Mucosa of rectum (tissue), 2 donors: ENCODE data around the gene PLXNA2.

Source experiments
- H3K27ac ChIP-seq, 2 donors: one replicate each; pipeline ENCODE4 v1.7.0; 2013; ENCODE audit warnings: inconsistent platforms in 2 of 2, low read depth in 2 of 2, low read length in 2 of 2
- H3K27me3 ChIP-seq, 2 donors: one replicate each; pipeline ENCODE4 v1.7.0; 2013; ENCODE audit warnings: low read length in 2 of 2; ENCODE audit not compliant: control insufficient read depth in 2 of 2, insufficient read depth in 2 of 2
- H3K36me3 ChIP-seq, 2 donors: one replicate each; pipeline ENCODE4 v1.7.0; 2013; ENCODE audit warnings: low read length in 2 of 2; ENCODE audit not compliant: control insufficient read depth in 2 of 2, insufficient read depth in 2 of 2
- H3K4me1 ChIP-seq, 2 donors: one replicate each; pipeline ENCODE4 v1.7.0; 2013; ENCODE audit warnings: low read length in 2 of 2, mild to moderate bottlenecking in 1 of 2; ENCODE audit not compliant: control insufficient read depth in 2 of 2, insufficient read depth in 2 of 2
- H3K4me3 ChIP-seq, 2 donors: one replicate each; pipeline ENCODE4 v1.7.0; 2013; ENCODE audit warnings: low read length in 2 of 2
- H3K9ac ChIP-seq, 2 donors: one replicate each; pipeline ENCODE4 v1.7.0; 2013; ENCODE audit warnings: low read length in 2 of 2, low read depth in 1 of 2, mild to moderate bottlenecking in 1 of 2
- H3K9me3 ChIP-seq, 2 donors: one replicate each; pipeline ENCODE4 v1.7.0; 2013; ENCODE audit warnings: low read length in 2 of 2; ENCODE audit not compliant: control insufficient read depth in 2 of 2
- donor health status: healthy.
- donor health status: Normal muscosa, but diverticular disease.

PLXNA2 gene

GRCh38 chr1:208081972-208082371, 162.2 kb downstream of the PLXNA2 start:
- H3K4me1 ChIP-seq, result peaks cover 3 to 8% of the 10 kb centered on the region in 2 donors
- peaks cover 49 to 57% of the 10 kb centered on the region in 2 donors for H3K36me3 ChIP-seq
- H3K9ac ChIP-seq, result no peak overlapping the region
- no peak overlapping the region for H3K4me3 ChIP-seq
- H3K27me3 ChIP-seq, result no peaks in the 10 kb centered on the region
- no peak overlapping the region for H3K27ac ChIP-seq
- H3K9me3 ChIP-seq, result no peaks in the 10 kb centered on the region

- Histone ChIP-seq H3K27ac (no peak overlapping the region), H3K36me3 (peaks cover 49 to 51% of the 10 kb centered on the region in 2 donors), H3K4me1 (peaks cover 0 to under 1% of the 10 kb centered on the region in 2 donors), H3K9ac (no peak overlapping the region), H3K4me3 (no peak overlapping the region), H3K9me3 (no peaks in the 10 kb centered on the region), H3K27me3 (no peaks in the 10 kb centered on the region)
These were observed 163.5 kb downstream of the PLXNA2 start for GRCh38 chr1:208080396-208081286.

DNA sequence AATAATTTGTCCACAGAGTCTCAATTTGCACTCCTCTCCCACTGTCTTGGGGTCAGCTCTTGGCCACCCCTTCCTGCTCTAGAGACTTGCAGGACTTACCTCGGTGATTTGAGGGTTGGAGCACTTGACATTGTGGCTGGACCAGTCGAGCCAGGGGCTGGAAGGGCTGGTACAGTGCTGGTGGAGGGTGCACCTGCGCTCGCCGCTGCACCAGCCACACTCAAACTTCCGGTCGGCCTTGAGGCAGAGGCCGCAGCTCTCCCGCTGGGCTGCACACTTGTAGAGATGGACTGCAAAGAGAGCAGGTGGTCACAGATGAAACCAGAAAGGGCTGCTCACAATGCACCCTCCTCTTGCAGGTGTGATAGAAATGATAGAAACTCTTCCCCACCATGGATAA, 165.0 kb downstream of the PLXNA2 start:
- H3K4me1 ChIP-seq, result no peaks in the 10 kb centered on the region
- H3K4me3 ChIP-seq, result no peak overlapping the region
- H3K36me3 ChIP-seq, result peaks cover 45 to 50% of the 10 kb centered on the region in 2 donors
- H3K9ac ChIP-seq, result no peak overlapping the region
- H3K9me3 ChIP-seq, result no peaks in the 10 kb centered on the region
- H3K27ac ChIP-seq, result no peak overlapping the region
- H3K27me3 ChIP-seq, result no peaks in the 10 kb centered on the region

DNA sequence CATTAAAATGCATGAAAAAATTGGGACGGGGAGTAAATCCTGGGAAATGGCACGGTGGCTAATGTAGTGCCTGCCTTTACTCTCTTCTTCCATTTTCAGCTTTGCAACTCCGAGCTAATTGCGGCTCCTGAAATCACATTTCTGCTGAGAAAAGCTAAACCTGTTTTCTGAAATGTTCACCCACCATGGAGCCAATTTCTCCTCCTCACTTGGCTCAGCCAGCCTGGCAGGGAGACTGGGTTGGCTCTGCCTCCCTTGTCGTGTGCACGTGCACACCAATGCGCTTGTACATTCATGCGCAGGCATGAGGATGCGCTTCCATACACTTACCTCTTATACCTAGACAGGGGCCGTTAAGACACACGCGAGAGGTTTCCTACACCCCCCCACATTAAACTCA, 165.4 kb downstream of the PLXNA2 start:
- Histone ChIP-seq H3K27me3 (no peaks in the 10 kb centered on the region), H3K9ac (no peak overlapping the region), H3K4me3 (no peak overlapping the region), H3K27ac (no peak overlapping the region), H3K36me3 (peaks cover 48 to 51% of the 10 kb centered on the region in 2 donors), H3K4me1 (no peaks in the 10 kb centered on the region), H3K9me3 (no peaks in the 10 kb centered on the region)

GRCh38 chr1:208077232-208078075, 166.7 kb downstream of the PLXNA2 start:
- Histone ChIP-seq H3K27ac (no peak overlapping the region), H3K9me3 (no peaks in the 10 kb centered on the region), H3K4me3 (no peak overlapping the region), H3K27me3 (no peaks in the 10 kb centered on the region), H3K4me1 (no peaks in the 10 kb centered on the region), H3K36me3 (peaks cover 50 to 61% of the 10 kb centered on the region in 2 donors), H3K9ac (no peak overlapping the region)

GRCh38 chr1:208074353-208074752, 169.8 kb downstream of the PLXNA2 start:
- H3K4me1 ChIP-seq, result no peaks in the 10 kb centered on the region
- peaks cover 51 to 53% of the 10 kb centered on the region in 2 donors for H3K36me3 ChIP-seq
- no peak overlapping the region for H3K9ac ChIP-seq
- H3K27me3 ChIP-seq, result no peaks in the 10 kb centered on the region
- H3K4me3 ChIP-seq, result no peak overlapping the region
- no peaks in the 10 kb centered on the region for H3K9me3 ChIP-seq
- H3K27ac ChIP-seq, result no peak overlapping the region

DNA sequence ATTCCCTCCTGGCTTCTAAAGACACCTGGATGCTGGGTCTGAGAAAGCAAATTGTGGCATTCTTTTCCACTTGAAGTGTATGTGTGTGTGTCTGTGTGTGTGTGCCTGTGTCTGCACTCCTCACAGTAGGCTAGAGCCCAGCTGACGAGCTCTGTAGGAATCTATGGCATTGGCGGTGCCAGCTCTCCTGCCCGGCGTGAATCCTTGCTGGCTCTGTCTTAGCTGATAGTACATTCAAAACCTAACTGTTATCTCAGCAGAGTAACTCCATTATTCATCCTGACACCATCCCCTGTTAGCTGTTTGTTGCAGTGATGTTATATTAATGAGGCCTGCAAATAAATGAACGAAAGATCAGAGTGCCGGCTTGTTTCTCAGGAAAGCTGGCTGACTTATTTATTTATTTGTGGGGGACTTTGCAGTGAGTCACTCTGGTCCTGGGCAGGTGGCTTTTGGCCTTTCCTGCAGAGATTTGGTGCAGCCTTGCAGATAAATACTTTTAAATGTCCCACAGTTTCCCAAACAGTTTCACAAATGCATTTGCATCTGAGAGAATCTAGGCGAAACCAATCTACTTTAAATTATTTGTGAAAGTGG, 172.7 kb downstream of the PLXNA2 start:
- H3K4me3 ChIP-seq, result no peak overlapping the region
- no peaks in the 10 kb centered on the region for H3K27me3 ChIP-seq
- no peak overlapping the region for H3K27ac ChIP-seq
- peaks cover 44 to 47% of the 10 kb centered on the region in 2 donors for H3K36me3 ChIP-seq
- no peak overlapping the region for H3K9ac ChIP-seq
- no peaks in the 10 kb centered on the region for H3K4me1 ChIP-seq
- H3K9me3 ChIP-seq, result no peaks in the 10 kb centered on the region

GRCh38 chr1:208069908-208070307, 174.3 kb downstream of the PLXNA2 start:
- Histone ChIP-seq H3K4me1 (no peaks in the 10 kb centered on the region), H3K9me3 (no peaks in the 10 kb centered on the region), H3K36me3 (peaks cover 47 to 59% of the 10 kb centered on the region in 2 donors), H3K9ac (no peak overlapping the region), H3K27me3 (no peaks in the 10 kb centered on the region), H3K4me3 (no peak overlapping the region), H3K27ac (no peak overlapping the region)

GRCh38 chr1:208069317-208069716, 174.9 kb downstream of the PLXNA2 start:
- Histone ChIP-seq H3K9ac (no peak overlapping the region), H3K27me3 (no peaks in the 10 kb centered on the region), H3K9me3 (no peaks in the 10 kb centered on the region), H3K36me3 (peaks cover 44 to 63% of the 10 kb centered on the region in 2 donors), H3K4me3 (no peak overlapping the region), H3K4me1 (no peaks in the 10 kb centered on the region), H3K27ac (no peak overlapping the region)

DNA sequence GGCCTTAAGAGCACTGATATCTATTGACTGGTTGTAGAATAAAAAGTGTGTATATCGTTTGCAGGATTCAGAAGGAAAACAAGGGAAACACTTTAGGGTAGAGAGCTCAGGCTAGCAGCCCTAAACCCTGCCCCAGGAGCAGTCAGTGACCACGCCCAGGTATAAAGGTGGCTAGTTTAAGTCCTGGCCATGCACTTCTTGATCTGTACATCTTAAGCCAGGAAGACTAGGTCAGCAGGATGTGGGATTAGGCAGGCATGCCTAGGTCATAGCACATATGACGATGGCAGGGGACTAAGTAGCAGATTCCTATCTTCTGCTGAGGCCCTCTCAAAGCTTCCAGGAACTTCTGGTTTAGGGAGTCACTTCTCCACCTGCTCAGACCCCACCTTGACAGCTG, 175.3 kb downstream of the PLXNA2 start:
- Histone ChIP-seq H3K27ac (no peak overlapping the region), H3K27me3 (no peaks in the 10 kb centered on the region), H3K36me3 (peaks cover 42 to 63% of the 10 kb centered on the region in 2 donors), H3K4me3 (no peak overlapping the region), H3K9ac (no peak overlapping the region), H3K4me1 (no peaks in the 10 kb centered on the region), H3K9me3 (no peaks in the 10 kb centered on the region)
